Epithelial cell of prostate (primary cell): Measurements from ENCODE around the gene SLC25A42.

Experiments used
- DNase-seq: peaks from one replicate; pipeline ENCODE4 v3.0.0-alpha.2; 2011; ENCODE audit warnings: low read depth, low spot score
- H3K27ac ChIP-seq: fragments of 450-650 bp; 2 replicates; pipeline ENCODE4 v1.5.1; 2017; ENCODE audit warnings: mild to moderate bottlenecking

Gene SLC25A42

GRCh38 chr19:19067276-19068072, 3.7 kb downstream of the SLC25A42 start:
- no peak for DNase-seq
- no peak overlapping the region for H3K27ac ChIP-seq

GRCh38 chr19:19068659-19069654, 5.2 kb downstream of the SLC25A42 start:
- no peak overlapping the region for H3K27ac ChIP-seq
- DNase-seq = no peak

- H3K27ac ChIP-seq = no peak overlapping the region
- DNase-seq = no peak
Measured at GRCh38 chr19:19071897-19072296, 8.1 kb downstream of the SLC25A42 start.

- no peak for DNase-seq
- H3K27ac ChIP-seq = no peak overlapping the region
Measured at GRCh38 chr19:19074196-19074882, 10.5 kb downstream of the SLC25A42 start.

GRCh38 chr19:19075126-19075525, 11.3 kb downstream of the SLC25A42 start:
- DNase-seq = no peak
- H3K27ac ChIP-seq = no peak overlapping the region

- no peak overlapping the region for H3K27ac ChIP-seq
- no peak for DNase-seq
Measured at GRCh38 chr19:19076476-19076875, 12.7 kb downstream of the SLC25A42 start.

- DNase-seq = no peak
Measured at GRCh38 chr19:19077103-19077502, 13.3 kb downstream of the SLC25A42 start.

GRCh38 chr19:19078801-19079200, 15.0 kb downstream of the SLC25A42 start:
- no peak for DNase-seq
- H3K27ac ChIP-seq = no peak overlapping the region

More at GRCh38 chr19:19077103-19077502, 13.3 kb downstream of the SLC25A42 start:
- no peak overlapping the region for H3K27ac ChIP-seq

GRCh38 chr19:19079571-19079970, 15.8 kb downstream of the SLC25A42 start:
- no peak for DNase-seq
- H3K27ac ChIP-seq = no peak overlapping the region

GRCh38 chr19:19081642-19082151, 17.9 kb downstream of the SLC25A42 start:
- no peak for DNase-seq
- no peak overlapping the region for H3K27ac ChIP-seq

GRCh38 chr19:19083413-19084178, 19.8 kb downstream of the SLC25A42 start:
- DNase-seq = no peak
- no peak overlapping the region for H3K27ac ChIP-seq

- no peak for DNase-seq
- no peak overlapping the region for H3K27ac ChIP-seq
Measured at GRCh38 chr19:19087676-19088075, 23.9 kb downstream of the SLC25A42 start.

GRCh38 chr19:19094513-19094912, 30.7 kb downstream of the SLC25A42 start:
- no peak overlapping the region for H3K27ac ChIP-seq
- no peak for DNase-seq

GRCh38 chr19:19095691-19096090, 31.9 kb downstream of the SLC25A42 start:
- H3K27ac ChIP-seq = no peak overlapping the region
- DNase-seq = no peak

- no peak for DNase-seq
Measured at GRCh38 chr19:19096641-19097627, 33.1 kb downstream of the SLC25A42 start.

GRCh38 chr19:19098084-19098702, 34.4 kb downstream of the SLC25A42 start:
- no peak overlapping the region for H3K27ac ChIP-seq
- no peak for DNase-seq

More at GRCh38 chr19:19096641-19097627, 33.1 kb downstream of the SLC25A42 start:
- no peak overlapping the region for H3K27ac ChIP-seq

- DNase-seq = no peak
Measured at GRCh38 chr19:19098703-19099632, 35.2 kb downstream of the SLC25A42 start.

More at GRCh38 chr19:19098703-19099632, 35.2 kb downstream of the SLC25A42 start:
- H3K27ac ChIP-seq = no peak overlapping the region
